Left renal pelvis (tissue), 4 donors: ENCODE measurements around the gene SUPT4H1. TPM values are rescaled to one million over a fixed set of nuclear protein-coding genes. Genes with fewer than 3 reads are reported as not detected.
A peak's percentile ranks its signal among the peaks of the same experiment; 100 is the strongest.
"Not testable (repeated sequence)": the region's sequence is repeated elsewhere in the genome, so short reads cannot be mapped to it uniquely, and the experiment has no call there.

ENCODE experiments used
- DNase-seq, 4 donors: peaks; one replicate each; pipeline ENCODE4 v3.0.0-alpha.2; 2013; ENCODE audit warnings: low read depth in 4 of 4, low spot score in 3 of 4
- polyA plus RNA-seq, 4 donors: library from polyadenylated mRNA; unstranded; fragments of 120-200 nt; gene quantifications; one replicate each; pipeline ENCODE4 v1.2.1, GENCODE V29; 2013; ENCODE audit not compliant: insufficient read length in 4 of 4

The SUPT4H1 gene
- polyA plus RNA-seq, result 100 to 1,000 TPM; 105 to 152 (median 127) TPM

DNA sequence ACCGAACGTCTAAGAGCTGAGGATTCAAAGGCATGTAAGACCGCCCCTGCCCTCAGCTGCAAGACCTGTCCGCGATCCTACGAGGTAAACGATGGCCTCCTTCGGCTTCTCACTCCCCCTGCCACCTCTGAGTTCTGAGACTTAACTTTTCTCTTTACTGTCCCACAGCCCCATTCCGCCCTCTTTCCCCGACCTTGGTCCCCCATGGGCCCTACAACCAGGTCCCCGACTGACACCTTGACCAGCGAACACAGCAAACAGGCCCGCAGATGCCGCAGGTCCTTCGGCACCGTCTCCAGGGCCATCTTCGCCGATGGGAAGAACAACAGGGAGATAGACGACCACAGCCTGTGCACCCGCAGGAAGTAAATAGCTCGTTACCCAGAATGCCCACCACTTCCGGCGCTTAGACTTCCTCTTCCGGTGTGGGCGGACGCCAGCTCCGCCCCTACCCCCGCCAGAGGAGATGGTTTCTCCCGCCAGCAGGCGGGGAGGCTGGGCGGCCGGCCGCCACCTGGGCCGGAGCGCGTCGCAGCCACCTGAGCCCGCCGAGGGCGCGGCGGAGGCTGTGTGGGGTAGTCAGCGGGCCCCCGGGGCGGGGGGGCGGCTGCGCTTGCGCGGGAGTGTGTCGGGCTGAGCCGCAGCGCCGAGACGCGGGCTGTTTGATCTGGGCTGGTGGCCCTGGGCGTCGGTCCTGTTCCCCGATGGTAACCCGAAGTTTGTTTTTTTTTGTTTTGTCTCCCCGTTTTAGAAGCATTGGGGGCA, at the start of gene SUPT4H1:
TSS of gene SUPT4H1 (minus strand) at position 371 of the 765 bp plus-strand sequence. CDS start at position 305, 66 bp downstream.
- DNase-seq, result peak; percentile 83 to 90 (median 89)

DNA sequence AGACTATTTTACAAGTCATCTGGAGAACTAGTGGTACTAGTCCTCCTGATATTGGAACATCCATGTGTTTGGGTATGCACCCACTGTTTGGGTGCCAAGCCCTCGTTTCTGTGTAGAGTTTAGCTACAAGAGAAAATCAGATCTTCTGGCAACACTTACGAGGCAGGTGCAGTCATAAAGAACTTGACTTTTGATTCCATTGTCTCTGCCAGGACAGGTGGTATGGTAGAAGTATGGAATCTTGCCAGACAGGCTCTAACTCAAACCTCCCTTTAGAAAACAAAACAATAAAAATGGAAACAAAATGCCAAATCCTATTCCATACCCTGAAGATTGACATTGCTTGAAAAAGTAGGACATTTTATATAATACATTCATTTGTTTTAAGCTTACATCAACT, 49.3 kb upstream of the SUPT4H1 start:
- no peak for DNase-seq

DNA sequence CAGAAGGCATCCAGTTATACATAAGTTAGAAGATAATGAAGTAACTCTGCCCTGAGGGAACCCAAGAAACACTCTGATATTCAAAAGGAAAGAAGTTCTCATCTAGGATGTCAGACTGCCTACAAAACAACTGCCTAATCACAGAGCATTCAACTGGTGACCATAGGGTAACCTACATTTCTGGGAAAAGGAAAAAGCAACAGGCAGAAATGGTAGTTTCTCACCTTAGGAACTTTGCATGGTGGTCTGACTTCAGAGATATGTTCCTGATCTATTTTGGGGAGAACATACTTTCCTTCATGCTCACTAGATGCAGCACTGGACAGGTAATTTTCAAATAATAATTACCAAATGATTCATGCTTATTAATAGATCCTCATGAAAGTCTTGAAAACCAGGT, 48.8 kb upstream of the SUPT4H1 start:
- DNase-seq, result no peak

DNA sequence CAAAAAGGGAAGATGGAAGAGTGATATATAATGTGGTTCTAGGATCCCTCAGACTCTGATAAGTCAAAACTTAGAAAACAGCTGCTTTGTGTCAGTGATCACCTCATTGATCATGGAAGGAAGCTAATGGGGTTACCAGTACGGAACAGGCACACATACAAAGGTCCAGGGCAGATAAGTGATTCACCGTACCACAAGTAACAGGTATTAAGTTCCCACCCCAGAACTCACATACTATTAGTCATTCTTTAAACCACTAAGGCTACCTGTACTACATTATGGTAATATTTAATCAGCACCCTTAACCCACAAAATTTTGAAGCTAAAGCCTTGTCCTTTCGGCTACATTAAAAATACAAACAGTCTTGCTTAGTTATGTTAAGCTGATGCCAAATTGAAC, 48.0 kb upstream of the SUPT4H1 start:
- DNase-seq, result no peak

DNA sequence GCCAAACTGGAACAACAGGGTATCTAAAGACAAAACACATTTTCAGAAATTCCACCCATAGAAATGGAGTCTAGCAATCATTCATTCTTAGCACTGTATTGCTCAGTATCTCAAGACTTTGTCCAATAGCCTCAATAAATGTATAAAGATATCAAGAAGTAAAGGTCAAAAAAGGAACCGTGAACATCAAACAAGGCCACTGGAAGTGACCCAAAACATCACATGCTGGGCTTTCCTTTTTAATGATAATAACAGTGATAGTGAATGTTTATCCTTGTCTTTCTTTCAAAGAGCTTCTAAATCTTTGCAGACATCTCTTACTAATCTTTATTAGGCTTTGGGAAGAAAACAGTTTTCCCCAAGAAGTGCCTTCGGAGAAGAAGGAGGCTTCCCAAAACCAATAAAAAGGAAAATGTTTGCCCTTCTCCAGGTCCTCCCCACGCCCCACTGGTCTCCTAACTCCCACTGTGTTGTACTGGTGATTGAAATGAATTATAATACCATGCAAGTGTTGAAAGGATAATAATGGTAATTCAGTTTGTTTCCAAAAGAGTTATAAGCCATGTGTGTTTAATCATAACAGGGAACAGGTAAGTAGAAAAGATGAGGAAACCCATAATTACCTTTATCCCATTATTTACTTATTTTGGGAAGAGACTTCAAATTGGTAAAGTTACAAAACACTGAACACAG, 46.7 kb upstream of the SUPT4H1 start:
- DNase-seq, result no peak

DNA sequence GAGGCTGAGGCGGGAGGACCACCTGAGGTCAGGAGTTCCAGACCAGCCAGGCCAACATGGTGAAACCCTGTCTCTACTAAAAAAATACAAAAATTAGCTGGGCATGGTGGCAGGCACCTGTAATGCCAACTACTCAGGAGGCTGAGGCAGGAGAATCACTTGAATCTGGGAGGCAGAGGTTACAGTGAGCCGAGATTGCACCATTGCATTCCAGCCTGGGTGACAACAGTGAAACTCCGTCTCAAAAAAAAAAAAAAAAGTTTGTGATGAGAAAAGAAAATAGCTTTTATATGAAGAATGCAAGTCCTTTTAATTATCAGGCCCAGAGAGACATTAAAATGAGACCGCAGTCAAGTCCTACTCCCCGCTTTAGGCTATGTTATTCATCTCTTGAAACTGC, 45.4 kb upstream of the SUPT4H1 start:
- DNase-seq, result not testable (repeated sequence)

DNA sequence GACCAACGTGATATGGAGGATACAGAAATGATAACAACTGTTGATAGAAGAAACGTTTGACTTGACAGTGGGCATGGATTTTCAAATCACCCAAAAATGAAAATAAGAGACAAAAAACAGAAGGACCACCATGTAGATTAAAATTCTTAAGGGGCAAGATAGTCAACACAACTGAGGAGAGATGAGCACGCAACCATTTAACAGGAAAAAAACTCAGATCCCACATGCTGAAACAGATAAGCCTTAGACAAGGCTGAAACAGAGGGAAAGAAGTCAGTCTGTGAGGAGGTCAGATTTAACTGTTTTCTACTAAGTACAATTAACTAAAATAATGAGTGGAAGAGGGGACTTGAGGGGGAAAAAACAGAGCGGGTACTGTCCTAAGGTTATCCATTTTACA, 44.2 kb upstream of the SUPT4H1 start:
- no peak for DNase-seq

DNA sequence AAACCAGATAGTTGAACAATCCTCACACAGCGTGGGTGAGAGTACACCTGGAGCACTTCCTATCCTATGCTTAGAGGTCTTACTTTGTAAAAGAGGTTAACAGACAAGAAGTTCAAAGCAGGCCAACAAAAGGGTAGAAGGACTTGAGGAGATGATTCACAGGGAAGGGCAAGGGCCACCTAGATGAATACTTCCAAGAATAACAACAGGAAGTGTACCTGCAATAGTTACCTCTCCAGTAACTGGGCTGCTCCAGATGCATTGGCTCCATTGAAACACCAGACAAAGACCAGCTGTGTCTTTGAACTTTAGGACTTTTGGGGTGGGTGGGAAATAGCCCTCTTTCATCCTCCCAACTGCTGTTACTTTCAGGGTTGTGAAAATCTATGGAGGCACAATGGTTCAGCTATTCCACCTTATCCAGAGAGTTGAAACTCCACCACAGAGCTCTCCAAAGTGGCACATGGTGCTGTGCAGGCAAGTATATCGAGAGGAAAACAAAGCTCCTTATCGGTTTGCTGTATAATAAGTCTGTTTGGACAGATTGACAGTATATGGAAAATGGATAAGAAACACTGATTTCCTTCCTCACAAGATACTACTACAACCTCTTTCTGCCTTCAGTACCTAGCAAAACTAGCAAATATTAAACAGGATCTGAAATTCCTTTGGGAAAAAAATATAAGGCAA, 42.7 kb upstream of the SUPT4H1 start:
- no peak for DNase-seq

DNA sequence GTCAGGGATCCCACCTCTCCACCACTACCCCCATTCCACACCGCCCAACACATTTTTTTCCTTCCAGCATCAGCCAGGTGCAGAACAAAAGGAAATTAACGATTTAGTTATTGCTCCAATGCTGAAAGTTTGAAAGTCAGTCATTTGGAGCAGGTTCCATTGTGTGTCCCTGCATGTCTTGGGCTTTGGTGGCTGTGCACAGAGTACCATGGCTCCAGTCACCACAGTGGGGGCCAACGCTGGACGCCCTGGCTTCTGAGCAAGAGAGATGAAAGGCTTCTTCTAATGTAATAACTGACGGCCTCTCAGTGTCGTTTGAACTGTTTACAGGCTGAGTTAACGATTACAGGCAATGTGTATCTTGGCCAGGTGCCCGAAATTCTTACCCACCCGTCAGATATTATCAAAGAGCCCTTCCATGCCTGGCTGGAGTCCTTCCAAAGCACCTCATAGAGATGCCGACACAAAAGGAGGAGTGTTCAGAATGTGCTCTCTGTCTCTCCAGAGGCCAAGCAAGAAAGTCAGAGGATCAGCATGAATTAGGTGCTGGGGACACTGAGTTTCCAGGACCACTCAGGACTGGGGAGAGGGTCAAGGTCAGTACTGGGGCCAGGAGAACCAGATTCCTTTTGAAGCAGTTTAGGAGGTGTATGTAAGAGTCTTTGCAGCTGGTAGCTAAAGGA, 39.4 kb upstream of the SUPT4H1 start:
- peak; percentile 72 to 86 (median 75) for DNase-seq

DNA sequence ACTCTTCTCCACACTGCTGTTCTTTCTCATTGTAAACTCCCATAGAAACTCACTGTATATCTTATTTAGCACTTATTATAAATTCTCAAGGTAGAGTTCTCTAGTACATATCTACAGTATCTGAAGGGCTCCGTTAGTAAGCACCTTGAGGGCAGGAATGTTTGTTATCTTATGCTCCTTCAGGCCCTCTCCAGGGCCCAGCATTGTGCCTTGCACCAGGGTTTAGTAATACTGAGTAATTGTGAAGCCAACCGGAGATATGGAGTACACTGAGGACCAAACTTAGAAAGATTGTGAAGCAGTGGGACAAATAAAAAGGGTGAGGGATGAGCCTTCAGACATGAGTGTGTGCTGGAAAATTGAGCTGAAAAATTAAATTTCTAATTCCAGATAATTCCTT, 38.9 kb upstream of the SUPT4H1 start:
- no peak for DNase-seq

DNA sequence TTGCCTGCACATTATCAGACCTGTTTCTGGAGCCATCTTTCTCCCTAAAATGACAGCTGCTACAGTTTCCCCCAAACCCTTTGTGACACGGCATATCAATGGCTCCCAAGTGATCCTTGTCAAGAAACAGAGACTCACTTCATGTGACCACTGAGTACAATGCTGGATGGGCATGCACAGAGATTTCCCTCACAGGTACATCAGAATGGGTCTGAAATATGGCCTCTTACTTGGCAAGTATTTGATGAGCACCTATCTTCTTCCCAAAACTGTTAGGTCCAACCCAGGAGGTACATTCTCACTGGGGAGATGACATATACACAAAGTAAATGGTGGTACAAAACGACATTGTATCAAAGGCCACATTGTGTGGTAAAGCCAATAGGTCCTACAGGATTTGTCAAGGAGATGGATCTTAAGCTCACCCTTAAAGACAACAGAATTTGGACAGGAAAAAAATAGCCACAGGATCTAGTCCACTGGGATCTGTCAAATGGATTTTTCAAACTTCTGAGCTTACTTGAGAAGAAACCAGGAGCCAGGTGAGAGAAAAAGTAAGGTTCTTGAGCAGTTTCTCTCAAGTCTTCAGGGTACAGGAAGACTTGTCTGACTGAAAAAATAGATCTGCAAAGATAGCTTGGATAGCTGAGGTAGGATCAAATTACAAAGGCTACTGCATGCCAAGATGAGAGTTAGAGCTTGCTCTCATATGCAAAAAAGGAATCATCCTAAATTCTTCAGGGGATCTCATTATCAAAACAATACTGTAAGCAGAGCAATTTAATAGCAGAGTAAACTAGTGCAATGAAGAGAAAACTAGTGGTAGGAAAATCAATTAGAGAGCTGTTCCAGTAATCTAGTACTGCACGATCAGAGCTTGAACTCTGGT, 36.5 kb upstream of the SUPT4H1 start:
- no peak for DNase-seq

DNA sequence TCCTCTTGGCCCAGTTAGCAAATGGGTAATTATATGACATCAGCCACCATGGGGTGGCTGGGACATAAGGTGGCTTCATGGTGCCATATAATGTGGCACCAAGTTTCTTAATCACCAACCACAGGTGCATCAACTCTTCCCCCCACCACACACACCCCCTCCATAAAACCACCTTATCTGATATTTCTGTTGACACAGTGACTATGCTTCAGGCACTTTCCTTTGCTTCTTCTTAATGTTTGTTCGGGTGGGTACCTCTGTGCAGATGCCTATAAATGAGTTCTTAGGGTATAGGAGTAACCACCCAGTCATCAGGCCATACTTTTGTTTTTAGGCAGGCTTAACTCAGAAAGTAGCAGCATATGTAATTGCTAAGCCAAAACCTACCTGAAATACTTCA, 35.8 kb upstream of the SUPT4H1 start:
- no peak for DNase-seq

DNA sequence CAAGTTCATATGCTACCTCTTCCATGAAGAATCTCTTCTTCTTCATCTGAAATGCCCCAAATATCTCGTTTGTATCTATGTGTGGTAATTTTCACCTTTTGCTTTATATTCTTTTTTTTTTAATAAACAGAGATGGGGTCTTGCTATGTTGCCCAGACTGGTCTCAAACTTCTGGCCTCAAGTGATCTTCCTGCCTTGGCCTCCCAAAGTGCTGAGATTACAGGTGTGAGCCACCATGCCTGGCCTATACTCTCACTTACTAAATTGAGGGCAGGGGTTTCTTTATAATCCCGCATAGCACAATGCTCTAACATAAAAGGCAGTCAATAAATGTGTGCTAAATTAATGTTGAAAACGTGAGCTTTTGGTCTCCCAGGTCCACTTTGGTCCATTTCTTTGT, 34.7 kb upstream of the SUPT4H1 start:
- no peak for DNase-seq

DNA sequence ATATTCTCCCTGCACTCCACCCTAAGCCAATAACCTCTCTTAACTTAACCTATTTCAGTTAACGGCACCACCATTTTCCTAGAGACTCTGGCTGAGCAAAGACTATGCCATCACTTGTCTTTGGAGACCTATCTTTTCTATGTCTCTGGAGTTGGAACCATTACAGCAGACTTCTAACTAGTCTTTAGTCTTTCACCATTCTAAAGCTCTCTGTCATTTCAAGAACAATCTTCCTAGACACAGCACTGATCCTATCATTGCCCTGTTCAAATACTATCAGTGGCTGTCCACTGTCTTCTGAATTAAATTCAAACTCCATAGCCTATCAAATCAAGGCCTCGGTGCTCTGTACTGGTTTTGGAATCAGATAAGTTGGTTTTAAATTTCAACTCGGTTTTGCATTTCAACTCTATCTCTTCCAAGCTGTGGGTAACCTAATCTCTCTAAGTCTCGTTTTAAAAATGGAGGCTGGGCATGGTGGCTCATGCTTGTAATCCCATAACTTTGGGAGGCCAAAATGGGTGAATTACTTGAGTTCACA, 33.4 kb upstream of the SUPT4H1 start:
- DNase-seq, result no peak

DNA sequence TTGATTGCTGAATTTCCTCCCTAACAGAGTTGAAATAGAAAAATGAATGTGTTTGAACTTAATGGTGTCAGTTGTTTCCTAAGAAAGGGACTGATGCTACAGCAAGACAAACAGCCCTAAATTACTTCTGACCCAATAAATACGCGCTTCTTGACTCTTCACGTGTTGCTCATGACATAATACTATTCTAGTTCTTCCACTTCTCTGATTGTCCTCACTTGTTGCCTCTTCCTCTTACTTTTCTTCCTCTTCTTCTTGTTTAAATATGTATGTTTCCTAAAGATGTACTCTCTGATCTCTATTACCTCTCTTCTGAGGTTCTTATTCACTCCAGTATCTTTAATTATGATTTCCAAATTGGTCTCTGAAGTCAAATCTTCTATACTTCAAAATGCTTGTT, 32.9 kb upstream of the SUPT4H1 start:
- DNase-seq, result no peak

DNA sequence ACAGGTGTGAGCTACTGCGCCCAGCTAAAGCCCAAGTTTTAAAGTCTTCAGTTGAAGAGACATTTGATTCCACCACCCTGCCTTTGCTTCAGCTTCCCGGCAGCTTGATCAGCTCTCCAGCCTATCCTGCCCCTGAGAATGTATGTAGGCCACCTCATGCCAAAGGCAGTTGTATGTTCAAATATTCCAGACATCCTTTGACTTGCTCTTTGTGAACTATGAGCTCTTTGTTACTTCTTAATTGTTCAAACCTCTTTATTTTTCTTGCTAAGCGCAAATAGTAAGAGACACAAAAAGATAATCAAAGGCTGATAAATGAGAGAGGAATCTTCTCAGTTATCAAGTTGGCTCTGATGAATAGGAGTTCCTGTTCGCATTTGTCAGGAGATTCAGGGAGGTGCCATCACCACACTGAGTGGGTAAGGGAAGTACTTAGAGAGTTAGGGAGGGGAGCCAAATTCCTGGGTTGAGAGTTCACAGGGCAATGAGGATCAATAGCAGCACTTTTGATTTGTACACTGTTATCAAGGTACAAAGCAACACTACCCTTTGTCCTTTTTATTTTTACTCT, 32.0 kb upstream of the SUPT4H1 start:
- DNase-seq, result no peak

DNA sequence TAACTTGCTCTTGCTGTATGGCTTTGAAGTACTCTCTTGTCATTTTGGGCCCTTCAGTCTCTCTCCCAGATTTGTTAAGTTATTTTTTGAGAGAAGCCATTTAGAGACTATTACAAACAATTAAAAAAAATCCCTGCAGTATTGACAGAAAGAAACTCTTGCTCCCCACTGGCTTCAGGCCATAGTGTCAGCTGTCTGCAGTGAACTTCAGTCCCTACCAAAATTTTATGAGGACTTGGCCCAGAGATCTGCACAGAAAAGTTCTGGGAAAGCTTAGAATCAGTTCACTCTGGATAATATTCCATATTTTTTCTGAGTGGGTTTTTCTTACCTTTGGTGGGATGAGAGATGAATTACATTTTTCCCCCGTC, 30.9 kb upstream of the SUPT4H1 start:
- DNase-seq, result no peak

DNA sequence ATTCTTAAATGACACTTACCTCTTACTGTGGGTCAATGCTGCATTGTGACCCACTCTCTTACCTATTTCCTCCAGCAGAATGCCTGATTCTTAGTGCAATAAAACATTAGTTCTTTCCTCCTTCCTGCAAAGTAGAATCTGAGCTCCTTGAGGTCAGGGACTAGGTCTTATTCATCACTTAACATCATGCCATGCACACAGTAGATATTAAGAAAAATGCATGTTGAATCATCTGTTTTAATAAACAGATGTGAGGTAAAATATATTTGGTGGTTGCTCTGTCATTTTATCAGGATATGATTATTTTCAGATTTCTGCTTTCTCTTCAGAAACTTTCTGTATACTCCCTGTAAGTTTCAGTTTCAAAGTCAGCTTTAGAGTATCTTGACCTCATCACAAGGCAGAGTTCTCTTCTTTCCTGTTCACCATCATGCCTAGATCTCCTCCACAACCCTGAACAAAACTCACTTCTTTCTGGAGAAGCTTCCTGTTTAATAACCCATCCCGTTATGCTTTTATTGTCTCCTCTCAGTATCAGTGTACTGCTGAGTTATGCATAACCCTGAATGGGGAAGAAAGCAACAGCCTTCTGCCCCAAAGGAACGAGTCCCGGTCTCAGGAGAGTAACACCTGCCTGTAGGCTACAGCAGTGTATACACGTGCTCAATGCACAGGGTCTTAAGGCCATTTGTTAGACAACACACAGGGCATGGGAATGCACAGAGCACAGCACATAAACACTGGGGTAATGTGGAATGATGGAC, 30.3 kb upstream of the SUPT4H1 start:
- DNase-seq, result no peak
